WTC11 (cell line): ENCODE results near the gene OR4E2. TPM values are rescaled to one million over a fixed set of nuclear protein-coding genes. Genes with fewer than 3 reads are reported as not detected.

Source experiments
- ATAC-seq: fragments of 200-7000 bp; cut with Tn5 transposase; 2 replicates; pipeline ENCODE4 v1.10.0; 2021; ENCODE audit warnings: mild to moderate bottlenecking, moderate library complexity
- CTCF ChIA-PET: fragments of 300-600 bp; sonication (Branson Sonifier 250); formaldehyde crosslinking; loops from one replicate; lab custom pipeline; 2021; ENCODE audit warnings: antibody characterized with exemption; lab: Charles Lee
- POLR2A ChIA-PET: fragments of 350-600 bp; sonication (Branson Sonifier 250); formaldehyde crosslinking; loops from one replicate; lab custom pipeline; 2021; ENCODE audit warnings: antibody characterized with exemption; lab: Charles Lee
- DNase-seq: peaks from one replicate; pipeline ENCODE4 v3.0.0; 2021; ENCODE audit warnings: low spot score
- H3K27ac Mint-ChIP-seq: 2 replicates; pipeline ENCODE4 v1.8.0; 2021; ENCODE audit warnings: mixed read lengths
- H3K27me3 Mint-ChIP-seq: 2 replicates; pipeline ENCODE4 v1.8.0; 2021; ENCODE audit warnings: low read depth, mild to moderate bottlenecking, moderate library complexity, mixed read lengths
- H3K36me3 Mint-ChIP-seq: 2 replicates; pipeline ENCODE4 v1.8.0; 2021; ENCODE audit warnings: mixed read lengths
- H3K4me1 Mint-ChIP-seq: 2 replicates; pipeline ENCODE4 v1.8.0; 2022; ENCODE audit warnings: mixed read lengths
- H3K4me3 Mint-ChIP-seq: 2 replicates; pipeline ENCODE4 v1.8.0; 2021; ENCODE audit warnings: mild to moderate bottlenecking, moderate library complexity, mixed read lengths
- H3K9me3 Mint-ChIP-seq: 2 replicates; pipeline ENCODE4 v1.8.0; 2021; ENCODE audit warnings: mixed read lengths
- AR ChIP-seq: fragments of 250-450 bp; sonication (Bioruptor Pico); IDR thresholded peaks from 2 replicates; pipeline ENCODE4 v1.9.0; 2021; ENCODE audit warnings: mild to moderate bottlenecking
- ATF2 ChIP-seq: sonication (generic); formaldehyde crosslinking; IDR thresholded peaks from 2 replicates; pipeline ENCODE4 v1.8.1; 2022; ENCODE audit warnings: low read depth, missing genetic modification reagents, borderline replicate concordance
- CBFB ChIP-seq: sonication (generic); formaldehyde crosslinking; IDR thresholded peaks from 2 replicates; pipeline ENCODE4 v1.8.1; 2022; ENCODE audit warnings: mild to moderate bottlenecking, low read depth, missing genetic modification reagents
- ETV6 ChIP-seq: sonication (generic); formaldehyde crosslinking; IDR thresholded peaks from 2 replicates; pipeline ENCODE4 v1.8.1; 2022; ENCODE audit warnings: mild to moderate bottlenecking, missing genetic modification reagents
- FOXK1 ChIP-seq: sonication (generic); formaldehyde crosslinking; IDR thresholded peaks from 2 replicates; pipeline ENCODE4 v1.8.0; 2022; ENCODE audit warnings: mild to moderate bottlenecking, moderate library complexity, missing genetic modification reagents
- HMGA2 ChIP-seq: fragments of 250-450 bp; sonication (Bioruptor Pico); IDR thresholded peaks from 2 replicates; pipeline ENCODE4 v1.4.0; 2021; ENCODE audit warnings: mild to moderate bottlenecking, moderate library complexity
- HMGXB4 ChIP-seq: sonication (generic); formaldehyde crosslinking; IDR thresholded peaks from 2 replicates; pipeline ENCODE4 v1.8.1; 2023; ENCODE audit warnings: mild to moderate bottlenecking, moderate library complexity, missing genetic modification reagents
- NFYB ChIP-seq: sonication (generic); formaldehyde crosslinking; conservative IDR thresholded peaks from 2 replicates; pipeline ENCODE4 v1.8.0; 2022; ENCODE audit warnings: low read depth, missing genetic modification reagents
- NR1H2 ChIP-seq: sonication (generic); formaldehyde crosslinking; IDR thresholded peaks from 2 replicates; pipeline ENCODE4 v1.9.0; 2021; ENCODE audit warnings: mild to moderate bottlenecking, moderate library complexity, missing genetic modification reagents
- STAT6 ChIP-seq: sonication (generic); formaldehyde crosslinking; conservative IDR thresholded peaks from 2 replicates; pipeline ENCODE4 v1.8.1; 2023; ENCODE audit warnings: mild to moderate bottlenecking, low read depth, missing genetic modification reagents, moderate library complexity
- USF1 ChIP-seq: sonication (generic); formaldehyde crosslinking; IDR thresholded peaks from 2 replicates; pipeline ENCODE4 v1.8.0; 2022; ENCODE audit warnings: mild to moderate bottlenecking, missing genetic modification reagents
- ZMAT4 ChIP-seq: fragments of 250-450 bp; sonication (Bioruptor Pico); IDR thresholded peaks from 2 replicates; pipeline ENCODE4 v1.9.0; 2021; ENCODE audit warnings: mild to moderate bottlenecking
- ZNF138 ChIP-seq: sonication (generic); formaldehyde crosslinking; conservative IDR thresholded peaks from 2 replicates; pipeline ENCODE4 v1.8.1; 2022; ENCODE audit warnings: mild to moderate bottlenecking, moderate library complexity, missing genetic modification reagents
- ZNF281 ChIP-seq: sonication (generic); formaldehyde crosslinking; IDR thresholded peaks from 2 replicates; pipeline ENCODE4 v1.8.0; 2023; ENCODE audit warnings: mild to moderate bottlenecking, missing genetic modification reagents
- ZNF423 ChIP-seq: fragments of 250-450 bp; sonication (Bioruptor Pico); IDR thresholded peaks from 2 replicates; pipeline ENCODE4 v2.1.2; 2022; ENCODE audit warnings: mild to moderate bottlenecking, moderate library complexity
- ZNF425 ChIP-seq: fragments of 250-450 bp; sonication (Bioruptor Pico); conservative IDR thresholded peaks from 2 replicates; pipeline ENCODE4 v1.9.0; 2021; ENCODE audit warnings: mild to moderate bottlenecking
- ZNF671 ChIP-seq: fragments of 250-450 bp; sonication (Bioruptor Pico); IDR thresholded peaks from 2 replicates; pipeline ENCODE4 v1.8.0; 2021; ENCODE audit warnings: mild to moderate bottlenecking
- total RNA-seq: library from RNA; stranded (reverse); gene quantifications from 3 replicates; pipeline ENCODE4 v1.2.3, GENCODE V29; 2021

Gene OR4E2
- total RNA-seq, 1 experiment from 2014 or later, result not detected

GRCh38 chr14:21631084-21631483, 22.6 kb upstream of the OR4E2 start:
- POLR2A ChIA-PET, result no interaction called here
- peaks cover 7% of the 10 kb centered on the region for H3K9me3 Mint-ChIP-seq
- no peak for ATAC-seq
- DNase-seq, result no peak
- H3K27me3 Mint-ChIP-seq, result no peaks in the 10 kb centered on the region
- no peak overlapping the region for H3K27ac Mint-ChIP-seq
- CTCF ChIA-PET, result no interaction called here
- H3K36me3 Mint-ChIP-seq, result no peaks in the 10 kb centered on the region
- H3K4me1 Mint-ChIP-seq, result no peaks in the 10 kb centered on the region
- TF ChIP-seq CBFB (no peak), HMGA2 (CRISPR knock-in tag) (no peak)
- TF ChIP-seq, all 79 proteins: peak for 0
- H3K4me3 Mint-ChIP-seq, result no peak overlapping the region

GRCh38 chr14:21634840-21635239, 18.8 kb upstream of the OR4E2 start, which contains the start of gene OR10G2:
Gene OR10G2 (minus strand): TSS chr14:21634940. CDS start chr14:21634842, 98 bp downstream.
- DNase-seq, result no peak
- H3K4me1 Mint-ChIP-seq, result no peaks in the 10 kb centered on the region
- CTCF ChIA-PET, result no interaction called here
- H3K27me3 Mint-ChIP-seq, result no peaks in the 10 kb centered on the region
- H3K4me3 Mint-ChIP-seq, result no peak within 1 kb of the TSS
- no peak for ATAC-seq
- no peaks in the 10 kb centered on the region for H3K36me3 Mint-ChIP-seq
- peaks cover 7% of the 10 kb centered on the region for H3K9me3 Mint-ChIP-seq
- TF ChIP-seq NR1H2, result no peak
- no peak for TF ChIP-seq ZNF423 (CRISPR knock-in tag)
- TF ChIP-seq CBFB, result no peak
- TF ChIP-seq USF1, result no peak
- no peak for TF ChIP-seq ZNF138 (CRISPR knock-in tag)
- TF ChIP-seq STAT6 (CRISPR knock-in tag), result no peak
- no peak for TF ChIP-seq FOXK1
- no peak within 1 kb of the TSS for H3K27ac Mint-ChIP-seq
- POLR2A ChIA-PET, result no interaction called here

- no peak for DNase-seq
- ChIA-PET POLR2A (no interaction called here), CTCF (interaction anchor here (0.6 to 2.3 kb wide), 6 partner anchors 10 to 275 kb away, joined by 3 to 6 read pairs (median 4); no protein-coding TSS in a partner anchor)
- no peak for ATAC-seq
- no peak overlapping the region for H3K4me3 Mint-ChIP-seq
- no peaks in the 10 kb centered on the region for H3K36me3 Mint-ChIP-seq
- H3K9me3 Mint-ChIP-seq, result no peaks in the 10 kb centered on the region
- H3K27me3 Mint-ChIP-seq, result no peaks in the 10 kb centered on the region
- peaks cover 17% of the 10 kb centered on the region for H3K4me1 Mint-ChIP-seq
- H3K27ac Mint-ChIP-seq, result no peak overlapping the region
- no peak for TF ChIP-seq HMGXB4 (CRISPR knock-in tag)
- no peak for TF ChIP-seq ZNF425 (CRISPR knock-in tag)
- no peak for TF ChIP-seq ZNF281 (CRISPR knock-in tag)
- no peak for TF ChIP-seq AR (CRISPR knock-in tag)
- no peak for TF ChIP-seq ETV6 (CRISPR knock-in tag)
- no peak for TF ChIP-seq NFYB (CRISPR knock-in tag)
- no peak for TF ChIP-seq ZMAT4 (CRISPR knock-in tag)
- no peak for TF ChIP-seq ZNF671 (CRISPR knock-in tag)
- TF ChIP-seq ATF2 (CRISPR knock-in tag), result no peak
These were observed 11.0 kb upstream of the OR4E2 start for GRCh38 chr14:21642683-21643082.
